Neuronal stem cell (in vitro differentiated cells): ENCODE results near the gene FBLN7.

Experiments used
- DNase-seq: peaks from one replicate; pipeline ENCODE4 v3.0.0-alpha.2; 2013; ENCODE audit warnings: low spot score
- H2AFZ ChIP-seq: one replicate; pipeline ENCODE4 v1.6.1; 2013; ENCODE audit warnings: mild to moderate bottlenecking, low read length, inconsistent platforms
- H2AK5ac ChIP-seq: 2 replicates; pipeline ENCODE4 v1.6.1; 2013; ENCODE audit warnings: low read depth, mild to moderate bottlenecking, inconsistent platforms, low read length, moderate library complexity, mixed read lengths
- H2BK120ac ChIP-seq: 2 replicates; pipeline ENCODE4 v1.6.1; 2013; ENCODE audit warnings: low read depth, mild to moderate bottlenecking, inconsistent platforms, low read length, moderate library complexity, mixed read lengths
- H2BK12ac ChIP-seq: one replicate; pipeline ENCODE4 v1.6.1; 2013; ENCODE audit warnings: low read length, inconsistent platforms
- H2BK15ac ChIP-seq: 2 replicates; pipeline ENCODE4 v1.6.1; 2013; ENCODE audit warnings: mild to moderate bottlenecking, low read length, inconsistent platforms, mixed read lengths
- H2BK5ac ChIP-seq: one replicate; pipeline ENCODE4 v1.6.1; 2013; ENCODE audit warnings: inconsistent platforms, mild to moderate bottlenecking, low read length, moderate library complexity
- H3K14ac ChIP-seq: one replicate; pipeline ENCODE4 v1.6.1; 2013; ENCODE audit warnings: low read length, inconsistent platforms
- H3K18ac ChIP-seq: 2 replicates; pipeline ENCODE4 v1.6.1; 2013; ENCODE audit warnings: low read length, inconsistent platforms
- H3K23ac ChIP-seq: 2 replicates; pipeline ENCODE4 v1.6.1; 2013; ENCODE audit warnings: low read depth, mild to moderate bottlenecking, mixed read lengths, low read length, inconsistent platforms; ENCODE audit not compliant: poor library complexity
- H3K27ac ChIP-seq: replicated peaks from 3 replicates; pipeline ENCODE4 v1.5.1; 2013; ENCODE audit warnings: low read length, inconsistent platforms
- H3K27me3 ChIP-seq, 3 experiments: 2 replicates each; pipeline ENCODE4 v1.6.1; 2013; ENCODE audit warnings: low read length in 3 of 3, mild to moderate bottlenecking in 2 of 3, inconsistent platforms in 1 of 3, low read depth in 1 of 3, mixed read lengths in 1 of 3, moderate library complexity in 1 of 3; ENCODE audit not compliant: control insufficient read depth in 3 of 3, insufficient read depth in 3 of 3
- H3K36me3 ChIP-seq, 2 donors: replicated peaks in 1 of 2; 2 replicates each; pipeline ENCODE4 v1.6.1; 2013; ENCODE audit warnings: low read length in 2 of 2; ENCODE audit not compliant: control insufficient read depth in 2 of 2, insufficient read depth in 2 of 2
- H3K4ac ChIP-seq: 2 replicates; pipeline ENCODE4 v1.6.1; 2013; ENCODE audit warnings: inconsistent platforms, mild to moderate bottlenecking, low read length, moderate library complexity
- H3K4me1 ChIP-seq, 2 donors: 1 replicate in 1 of 2; 2 replicates in 1 of 2; pipeline ENCODE4 v1.6.1; 2013; ENCODE audit warnings: low read length in 2 of 2, low read depth in 1 of 2; ENCODE audit not compliant: control insufficient read depth in 2 of 2, insufficient read depth in 1 of 2
- H3K4me2 ChIP-seq: one replicate; pipeline ENCODE4 v1.6.1; 2013; ENCODE audit warnings: mild to moderate bottlenecking, low read length, inconsistent platforms; ENCODE audit not compliant: insufficient read depth, poor library complexity, severe bottlenecking
- H3K4me3 ChIP-seq, 2 donors: 2 replicates each; pipeline ENCODE4 v1.5.1; 2013; ENCODE audit warnings: low read length in 2 of 2, mild to moderate bottlenecking in 2 of 2, inconsistent platforms in 1 of 2, moderate library complexity in 1 of 2
- H3K79me1 ChIP-seq: one replicate; pipeline ENCODE4 v1.6.1; 2013; ENCODE audit warnings: low read depth, mild to moderate bottlenecking, inconsistent platforms, low read length, moderate library complexity
- H3K9ac ChIP-seq: one replicate; pipeline ENCODE4 v1.6.1; 2013; ENCODE audit warnings: mild to moderate bottlenecking, low read depth, low read length, inconsistent platforms; ENCODE audit not compliant: poor library complexity
- H3K9me3 ChIP-seq, 2 donors: replicated peaks in 1 of 2; 2 replicates each; pipeline versions ENCODE3 to v1.6.1; 2013; ENCODE audit warnings: low read length in 2 of 2, mild to moderate bottlenecking in 2 of 2, inconsistent platforms in 1 of 2, low read depth in 1 of 2, mixed read lengths in 1 of 2, moderate library complexity in 1 of 2; ENCODE audit not compliant: control insufficient read depth in 2 of 2, insufficient read depth in 1 of 2
- H4K8ac ChIP-seq: one replicate; pipeline ENCODE4 v1.6.1; 2013; ENCODE audit warnings: low read depth, mild to moderate bottlenecking, inconsistent platforms, low read length, moderate library complexity
- H4K91ac ChIP-seq: one replicate; pipeline ENCODE4 v1.6.1; 2013; ENCODE audit warnings: low read length, low read depth, mild to moderate bottlenecking, inconsistent platforms; ENCODE audit not compliant: poor library complexity
- WGBS, 2 donors: extraction: QIAGEN DNeasy Blood & Tissue Kit; methylation state at CpG; one replicate each; pipeline ENCODE4 v1.1.7; 2013; ENCODE audit warnings: missing lambda C conversion rate in 2 of 2, mixed read lengths in 1 of 2; ENCODE audit not compliant: insufficient read length in 2 of 2, insufficient replicate concordance in 1 of 2; ENCODE audit errors: extremely low coverage in 2 of 2; 5-methylcytosine and 5-hydroxymethylcytosine counted together

The FBLN7 gene

DNA sequence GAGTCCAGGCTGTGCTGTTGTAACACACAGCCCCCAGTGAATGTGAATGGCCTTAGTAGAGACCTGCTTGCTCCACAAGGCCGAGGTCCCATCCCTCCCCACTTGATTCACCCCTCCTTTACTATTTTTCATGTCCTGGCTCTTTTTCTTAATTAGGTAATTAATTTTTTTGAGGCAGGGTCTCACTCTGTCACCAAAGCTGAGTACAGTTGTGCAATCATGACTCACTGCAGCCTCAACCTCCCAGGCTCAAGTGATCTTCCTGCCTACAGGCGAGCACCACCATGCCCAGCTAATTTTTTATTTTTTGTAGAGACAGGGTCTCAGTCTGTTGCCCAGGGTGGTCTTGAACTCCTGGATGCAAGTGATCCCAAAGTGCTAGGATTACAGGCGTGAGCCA, 19.3 kb downstream of the FBLN7 start:
- H3K4me1 ChIP-seq = peaks cover 0 to 22% of the 10 kb centered on the region in 2 donors
- peaks cover 0 to 18% of the 10 kb centered on the region in 2 donors for H3K36me3 ChIP-seq
- H3K4ac ChIP-seq = no peak overlapping the region
- no peaks in the 10 kb centered on the region for H3K27me3 ChIP-seq
- H2BK5ac ChIP-seq = no peak overlapping the region
- no CpG with 5 or more reads among the region's 3 CpGs for WGBS, 2 donors
- no peak overlapping the region for H4K91ac ChIP-seq
- H2AFZ ChIP-seq = no peak overlapping the region
- no peak overlapping the region for H3K4me3 ChIP-seq
- H3K9me3 ChIP-seq = no peaks in the 10 kb centered on the region
- no peak overlapping the region for H2BK120ac ChIP-seq
- no peak overlapping the region for H2BK12ac ChIP-seq
- DNase-seq = no peak
- peaks cover 7% of the 10 kb centered on the region for H3K79me1 ChIP-seq
- no peak overlapping the region for H3K4me2 ChIP-seq
- H3K27ac ChIP-seq = no peak overlapping the region
- H3K18ac ChIP-seq = peak overlapping the region; percentile 89
- no peak overlapping the region for H2BK15ac ChIP-seq
- H2AK5ac ChIP-seq = peak overlapping the region; percentile 81
- H3K9ac ChIP-seq = no peak overlapping the region
- no peak overlapping the region for H3K14ac ChIP-seq
- H3K23ac ChIP-seq = no peak overlapping the region
- no peak overlapping the region for H4K8ac ChIP-seq

DNA sequence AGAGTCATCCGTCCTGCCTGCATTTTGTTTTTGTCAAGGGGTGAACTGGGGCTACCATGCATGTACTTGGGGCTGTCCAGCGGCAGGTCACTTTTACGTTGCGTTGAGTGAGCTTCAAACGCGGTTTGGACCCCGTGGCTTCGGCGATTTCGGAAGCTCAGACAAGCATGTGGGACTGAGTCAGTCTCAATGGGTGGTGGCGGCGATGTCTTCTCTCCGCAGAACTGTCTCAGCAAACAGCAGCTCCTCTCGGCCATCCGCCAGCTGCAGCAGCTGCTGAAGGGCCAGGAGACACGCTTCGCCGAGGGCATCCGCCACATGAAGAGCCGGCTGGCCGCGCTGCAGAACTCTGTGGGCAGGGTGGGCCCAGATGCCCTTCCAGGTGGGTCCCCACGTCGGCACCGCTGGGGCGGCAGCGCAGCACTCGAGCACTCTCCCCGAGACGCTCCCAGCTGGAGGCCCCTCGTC, 21.3 kb downstream of the FBLN7 start:
- H2BK5ac ChIP-seq = no peak overlapping the region
- H3K23ac ChIP-seq = no peak overlapping the region
- no peak overlapping the region for H4K8ac ChIP-seq
- H3K9ac ChIP-seq = no peak overlapping the region
- H2AK5ac ChIP-seq = no peak overlapping the region
- no peak overlapping the region for H3K4me3 ChIP-seq
- H3K9me3 ChIP-seq = no peaks in the 10 kb centered on the region
- H2BK12ac ChIP-seq = no peak overlapping the region
- H2AFZ ChIP-seq = no peak overlapping the region
- H3K36me3 ChIP-seq = peaks cover 0 to 9% of the 10 kb centered on the region in 2 donors
- no peak overlapping the region for H3K27ac ChIP-seq
- peak overlapping the region; percentile 4 for H2BK15ac ChIP-seq
- WGBS, 2 donors = no CpG with 5 or more reads among the region's 31 CpGs
- no peak overlapping the region for H3K4me2 ChIP-seq
- H3K4ac ChIP-seq = peak overlapping the region; percentile 47
- H2BK120ac ChIP-seq = no peak overlapping the region
- DNase-seq = no peak
- H4K91ac ChIP-seq = no peak overlapping the region
- H3K27me3 ChIP-seq = no peaks in the 10 kb centered on the region
- peak overlapping the region; percentile 44 for H3K18ac ChIP-seq
- no peak overlapping the region for H3K14ac ChIP-seq
- peaks cover 0 to 23% of the 10 kb centered on the region in 2 donors for H3K4me1 ChIP-seq
- peaks cover 7% of the 10 kb centered on the region for H3K79me1 ChIP-seq

DNA sequence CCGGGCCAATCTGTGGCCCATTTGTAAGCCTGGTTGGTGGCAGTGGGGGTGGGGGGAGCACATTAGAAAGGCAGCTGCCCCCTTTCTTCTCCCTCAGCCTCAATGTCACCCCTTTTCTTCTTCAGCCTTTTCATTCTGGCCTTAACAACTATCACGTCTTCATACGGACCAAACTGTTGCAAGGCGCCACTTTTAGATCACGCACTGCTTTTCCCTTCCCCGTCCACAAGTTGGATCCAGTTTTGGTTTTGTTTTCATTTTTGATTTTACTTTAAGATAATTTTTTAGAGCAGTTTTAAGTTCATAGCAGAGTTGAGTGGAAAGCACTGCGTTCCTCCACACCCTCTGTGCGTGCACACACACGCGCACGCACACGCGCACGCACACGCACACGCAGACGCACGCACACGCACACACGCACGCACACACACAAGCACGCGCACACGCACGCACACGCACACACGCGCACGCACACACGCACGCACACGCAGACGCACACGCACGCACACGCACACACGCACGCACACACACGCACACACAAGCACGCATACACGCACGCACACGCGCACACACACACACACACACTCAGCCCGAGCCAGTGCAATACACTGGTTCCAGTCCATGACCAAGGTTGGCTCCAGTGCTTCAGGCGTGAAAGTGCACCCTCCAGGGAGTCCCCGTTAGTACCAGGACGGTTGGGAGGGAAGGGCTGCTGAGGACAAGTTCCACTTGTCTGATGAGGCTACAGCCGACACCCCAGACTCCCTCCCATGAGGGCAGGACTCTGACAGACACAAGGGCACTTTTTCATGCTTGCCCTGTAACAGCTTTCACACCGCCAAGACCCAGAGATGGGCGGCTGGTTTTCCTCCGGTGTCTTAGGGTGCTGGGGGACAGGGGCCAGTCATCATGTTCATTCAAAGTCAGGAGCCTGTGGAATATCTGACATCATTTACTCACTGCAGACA, 22.4 kb downstream of the FBLN7 start:
- Histone ChIP-seq H3K36me3 (peaks cover 0 to 7% of the 10 kb centered on the region in 2 donors), H3K14ac (peak overlapping the region; percentile 87), H3K4me3 (peak overlapping the region in 1 of 2 donors; percentile 53), H2BK15ac (no peak overlapping the region), H3K27me3 (no peaks in the 10 kb centered on the region), H2BK5ac (no peak overlapping the region), H2AFZ (no peak overlapping the region), H4K8ac (peak overlapping the region; percentile 29), H3K4ac (no peak overlapping the region), H3K79me1 (peaks cover 7% of the 10 kb centered on the region), H4K91ac (no peak overlapping the region), H3K4me1 (peaks cover 0 to 15% of the 10 kb centered on the region in 2 donors), H2BK120ac (no peak overlapping the region), H3K4me2 (no peak overlapping the region), H3K9ac (peak overlapping the region; percentile 88), H3K18ac (peak overlapping the region; percentile 16), H3K27ac (no peak overlapping the region), H2AK5ac (peak overlapping the region; percentile 19), H3K23ac (no peak overlapping the region), H2BK12ac (no peak overlapping the region), H3K9me3 (no peaks in the 10 kb centered on the region)
- no CpG with 5 or more reads among the region's 52 CpGs for WGBS, 2 donors
- no peak for DNase-seq

DNA sequence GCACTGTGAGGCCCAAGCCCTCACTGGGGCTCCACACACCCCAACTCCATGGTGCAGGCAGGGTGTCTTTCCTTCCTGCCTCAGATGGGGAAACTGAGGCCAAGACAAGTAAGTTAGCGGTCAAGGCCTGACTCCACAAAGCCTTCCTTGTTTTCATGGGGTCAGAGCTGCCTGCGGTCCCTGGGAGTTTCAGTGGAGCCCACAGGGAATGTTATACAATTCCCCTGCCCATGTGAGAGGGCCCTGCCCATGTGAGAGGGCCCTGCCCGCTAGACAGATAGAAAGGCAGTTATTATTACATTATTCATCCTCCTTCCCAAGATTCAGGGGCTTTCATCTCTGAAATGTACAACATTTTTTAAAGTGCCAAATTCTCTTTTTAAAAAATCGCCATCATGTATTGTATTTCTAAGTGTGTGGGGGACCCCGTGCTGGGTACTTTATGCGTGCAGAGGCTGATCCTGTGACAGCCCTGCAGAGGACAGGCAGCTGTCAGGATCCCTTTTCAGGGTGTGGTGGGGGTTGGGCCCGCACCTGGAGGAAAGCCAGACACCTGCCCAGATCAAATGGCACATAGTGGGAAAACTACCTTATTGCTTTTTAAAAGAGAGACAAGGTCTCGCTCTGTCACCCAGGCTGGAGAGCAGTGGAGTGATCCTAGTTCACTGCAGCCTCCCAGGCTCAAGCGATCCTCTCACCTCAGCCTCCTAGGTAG, 23.4 kb downstream of the FBLN7 start:
- no peak for DNase-seq
- WGBS, 2 donors = no CpG with 5 or more reads among the region's 9 CpGs
- H3K4me3 ChIP-seq = no peak overlapping the region

More for the DNA sequence above, 23.4 kb downstream of the FBLN7 start:
- no peak overlapping the region for H2BK15ac ChIP-seq
- no peak overlapping the region for H3K4me2 ChIP-seq
- no peak overlapping the region for H2BK120ac ChIP-seq
- H3K79me1 ChIP-seq = peaks cover 3% of the 10 kb centered on the region
- H4K91ac ChIP-seq = no peak overlapping the region
- H2AK5ac ChIP-seq = no peak overlapping the region
- no peak overlapping the region for H3K27ac ChIP-seq
- H3K14ac ChIP-seq = no peak overlapping the region
- no peak overlapping the region for H3K9ac ChIP-seq
- peaks cover 0 to 7% of the 10 kb centered on the region in 2 donors for H3K36me3 ChIP-seq
- no peaks in the 10 kb centered on the region for H3K27me3 ChIP-seq
- H3K23ac ChIP-seq = no peak overlapping the region
- no peak overlapping the region for H3K18ac ChIP-seq
- H2AFZ ChIP-seq = no peak overlapping the region
- H4K8ac ChIP-seq = no peak overlapping the region
- no peak overlapping the region for H2BK5ac ChIP-seq
- no peak overlapping the region for H3K4ac ChIP-seq
- H3K9me3 ChIP-seq = no peaks in the 10 kb centered on the region
- no peak overlapping the region for H2BK12ac ChIP-seq
- H3K4me1 ChIP-seq = peaks cover 0 to 4% of the 10 kb centered on the region in 2 donors
